IMR-90 (cell line): ENCODE data around the gene ETNK1. TPM values are rescaled to one million over a fixed set of nuclear protein-coding genes. Genes with fewer than 3 reads are reported as not detected.

Experiments
- ATAC-seq: fragments of 200-7000 bp; cut with Tn5 transposase; 2 replicates; pipeline ENCODE4 v1.9.1; 2020; ENCODE audit warnings: low read depth, mild to moderate bottlenecking, moderate library complexity
- BruUV-seq: library from RNA; stranded (reverse); fragments of 400-500 nt; replicated peaks from 2 replicates; lab custom pipeline; 2021; lab: Mats Ljungman, UMichigan
- CTCF ChIA-PET: fragments of 300-600 bp; formaldehyde crosslinking; extraction: SDS; loops from one replicate; lab custom pipeline; 2021; ENCODE audit warnings: antibody characterized with exemption; lab: Yijun Ruan, JAX
- POLR2A ChIA-PET: fragments of 300-600 bp; sonication (Branson Sonifier 250); formaldehyde crosslinking; loops from one replicate; lab custom pipeline; 2022; ENCODE audit warnings: antibody characterized with exemption; ENCODE audit not compliant: unreplicated experiment; lab: Charles Lee
- DNase-seq: peaks from one replicate; pipeline ENCODE4 v3.0.0; 2013
- H2AFZ ChIP-seq: replicated peaks from 2 replicates; pipeline ENCODE3; 2013; ENCODE audit warnings: low read length, mild to moderate bottlenecking; ENCODE audit not compliant: poor library complexity
- H2AK5ac ChIP-seq: 2 replicates; pipeline ENCODE4 v1.6.1; 2013; ENCODE audit warnings: low read depth, low read length, inconsistent platforms
- H2AK9ac ChIP-seq: replicated peaks from 2 replicates; pipeline ENCODE3; 2013; ENCODE audit warnings: mild to moderate bottlenecking, low read depth, low read length, moderate library complexity; ENCODE audit not compliant: poor library complexity
- H2BK120ac ChIP-seq: 2 replicates; pipeline ENCODE4 v1.6.1; 2013; ENCODE audit warnings: low read depth, low read length, inconsistent platforms
- H2BK15ac ChIP-seq: 3 replicates; pipeline ENCODE4 v1.6.1; 2013; ENCODE audit warnings: low read depth, low read length, inconsistent platforms
- H2BK20ac ChIP-seq: 2 replicates; pipeline ENCODE4 v1.6.1; 2013; ENCODE audit warnings: low read depth, mild to moderate bottlenecking, inconsistent platforms, low read length, moderate library complexity
- H2BK5ac ChIP-seq: 2 replicates; pipeline ENCODE4 v1.6.1; 2013; ENCODE audit warnings: mild to moderate bottlenecking, low read depth, low read length, inconsistent platforms; ENCODE audit not compliant: poor library complexity, severe bottlenecking
- H3K14ac ChIP-seq: replicated peaks from 2 replicates; pipeline ENCODE4 v1.6.1; 2013; ENCODE audit warnings: low read depth, low read length, inconsistent platforms
- H3K18ac ChIP-seq: 2 replicates; pipeline ENCODE4 v1.6.1; 2013; ENCODE audit warnings: low read depth, low read length, control low read depth
- H3K23ac ChIP-seq: 2 replicates; pipeline ENCODE4 v1.6.1; 2013; ENCODE audit warnings: low read depth, low read length, inconsistent platforms
- H3K27ac ChIP-seq: 2 replicates; pipeline ENCODE4 v1.5.1; 2013; ENCODE audit warnings: mild to moderate bottlenecking, control low read depth, low read length; ENCODE audit not compliant: insufficient read depth
- H3K27me3 ChIP-seq: 2 replicates; pipeline ENCODE4 v1.6.1; 2013; ENCODE audit warnings: low read length; ENCODE audit not compliant: control insufficient read depth, insufficient read depth
- H3K36me3 ChIP-seq: 2 replicates; pipeline ENCODE4 v1.6.1; 2013; ENCODE audit warnings: low read length, mixed read lengths; ENCODE audit not compliant: control insufficient read depth, insufficient read depth
- H3K4ac ChIP-seq: 2 replicates; pipeline ENCODE4 v1.6.1; 2013; ENCODE audit warnings: low read depth, low read length, inconsistent platforms
- H3K4me1 ChIP-seq: 2 replicates; pipeline ENCODE4 v1.6.1; 2013; ENCODE audit warnings: low read length, mixed read lengths; ENCODE audit not compliant: control insufficient read depth, insufficient read depth
- H3K4me2 ChIP-seq: 2 replicates; pipeline ENCODE4 v1.6.1; 2013; ENCODE audit warnings: low read depth, mild to moderate bottlenecking, control low read depth, low read length, moderate library complexity
- H3K4me3 ChIP-seq: 2 replicates; pipeline ENCODE4 v1.5.1; 2013; ENCODE audit warnings: low read depth, mild to moderate bottlenecking, control low read depth, low read length, moderate library complexity; ENCODE audit not compliant: insufficient read depth
- H3K56ac ChIP-seq: 2 replicates; pipeline ENCODE4 v1.6.1; 2013; ENCODE audit warnings: low read length, inconsistent platforms; ENCODE audit not compliant: insufficient read depth; ENCODE audit errors: extremely low read depth
- H3K79me1 ChIP-seq, 2 experiments: 2 replicates each; pipeline ENCODE4 v1.6.1; 2013; ENCODE audit warnings: low read length in 2 of 2, inconsistent platforms in 1 of 2, low read depth in 1 of 2
- H3K9ac ChIP-seq: 2 replicates; pipeline ENCODE4 v1.6.1; 2013; ENCODE audit warnings: low read depth, low read length, control low read depth
- H3K9me1 ChIP-seq: 2 replicates; pipeline ENCODE4 v1.6.1; 2013; ENCODE audit warnings: low read length, inconsistent platforms; ENCODE audit not compliant: insufficient read depth
- H3K9me3 ChIP-seq: 2 replicates; pipeline ENCODE4 v1.6.1; 2013; ENCODE audit warnings: low read length; ENCODE audit not compliant: control insufficient read depth, insufficient read depth
- H4K20me1 ChIP-seq: 2 replicates; pipeline ENCODE4 v1.6.1; 2013; ENCODE audit warnings: low read length, inconsistent platforms; ENCODE audit not compliant: insufficient read depth
- H4K5ac ChIP-seq: 2 replicates; pipeline ENCODE4 v1.6.1; 2013; ENCODE audit warnings: mild to moderate bottlenecking, low read depth, low read length, control low read depth
- H4K8ac ChIP-seq, 2 experiments: 2 replicates each; pipeline ENCODE4 v1.6.1; 2013; ENCODE audit warnings: low read depth in 2 of 2, low read length in 2 of 2, control low read depth in 1 of 2, inconsistent platforms in 1 of 2
- H4K91ac ChIP-seq: 2 replicates; pipeline ENCODE4 v1.6.1; 2013; ENCODE audit warnings: low read depth, low read length, inconsistent platforms; ENCODE audit not compliant: insufficient read depth
- NFE2L2 ChIP-seq: fragments of 150-350 bp; IDR thresholded peaks from 2 replicates; pipeline ENCODE4 v1.6.1; 2016; ENCODE audit warnings: low read depth, mild to moderate bottlenecking, low read length
- WGBS, 2 experiments: methylation state at CpG; one replicate each; pipeline versions ENCODE4 v1.1.5 to v1.1.7; 2013; ENCODE audit warnings: missing lambda C conversion rate in 2 of 2; ENCODE audit not compliant: insufficient read length in 1 of 2; ENCODE audit errors: extremely low coverage in 2 of 2; 5-methylcytosine and 5-hydroxymethylcytosine counted together
- dilution Hi-C: fragments of 300-500 bp; cut with HindIII; formaldehyde crosslinking; loops from one replicate; pipeline ENCODE4 v1.14.3; 2018; ENCODE audit warnings: low sequenced_read_pairs; ENCODE audit not compliant: unreplicated experiment
- in situ Hi-C: fragments of 300-500 bp; cut with MboI; formaldehyde crosslinking; loops from 3 replicates; pipeline ENCODE4 v1.14.3; 2019; ENCODE audit warnings: low sequenced_read_pairs, inconsistent platforms, mixed read lengths
- intact Hi-C: fragments of 100-400 bp; cut with micrococcal nuclease; formaldehyde crosslinking; loops from 2 replicates; pipeline ENCODE4 v1.10.0; 2022
- polyA plus RNA-seq, 3 experiments: library from polyadenylated mRNA; depleted of rRNA; stranded (reverse); fragments of >200 nt; gene quantifications; 2 replicates each; pipeline ENCODE4 v1.2.3, GENCODE V29; 2012; ENCODE audit warnings: low replicate concordance in 1 of 3
- total RNA-seq: library from RNA; depleted of rRNA; stranded (reverse); fragments of >200 nt; gene quantifications from 2 replicates; pipeline ENCODE4 v1.2.3, GENCODE V29; 2012
- TF ChIP-seq, protein P1 (sequence below): fragments of 150-350 bp; IDR thresholded peaks from 2 replicates; pipeline ENCODE4 v1.6.1; 2016; ENCODE audit warnings: low read depth, mild to moderate bottlenecking, low read length, moderate library complexity, borderline replicate concordance

ETNK1 gene
- total and polyA plus RNA-seq, 2 of the 4 experiments (the other 2 are of a cell fraction) = 12.8 to 33.3 TPM

DNA sequence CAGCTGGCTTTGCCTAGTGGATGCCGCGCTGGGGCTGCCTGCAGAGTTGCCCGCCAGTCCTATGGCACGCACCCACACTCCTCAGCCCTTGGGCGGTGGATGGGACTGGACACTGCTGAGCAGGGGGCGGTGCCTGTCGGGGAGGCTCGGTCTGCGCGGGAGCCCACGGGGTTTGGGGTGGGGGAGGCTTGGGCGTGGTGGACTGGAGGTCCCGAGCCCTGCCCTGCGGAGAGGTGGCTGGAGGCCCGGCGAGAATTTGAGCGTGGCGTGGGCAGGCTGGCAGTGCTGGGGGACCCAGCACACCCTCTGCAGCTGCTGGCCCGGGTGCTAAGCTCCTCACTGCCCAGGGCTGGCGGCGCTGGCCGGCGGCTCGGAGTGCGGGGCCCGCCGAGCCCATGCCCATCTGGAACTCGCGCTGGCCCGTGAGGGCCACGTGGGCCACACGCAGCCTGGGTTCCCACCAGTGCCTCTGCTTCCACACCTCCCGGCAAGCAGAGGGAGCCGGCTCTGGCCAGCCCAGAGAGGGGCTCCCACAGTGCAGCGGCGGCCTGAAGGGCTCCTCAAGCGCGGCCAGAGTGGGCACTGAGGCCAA, 68.1 kb downstream of the ETNK1 start:
- Histone ChIP-seq H4K5ac (no peak overlapping the region), H3K9ac (no peak overlapping the region), H3K27me3 (no peaks in the 10 kb centered on the region), H2BK20ac (no peak overlapping the region), H3K4me2 (no peak overlapping the region), H3K14ac (no peak overlapping the region), H2BK120ac (no peak overlapping the region), H3K27ac (no peak overlapping the region), H4K8ac (no peak overlapping the region), H2AFZ (no peak overlapping the region), H3K79me1 (no peaks in the 10 kb centered on the region; a peak in 1 of 4 replicates), H3K56ac (no peak overlapping the region), H2AK5ac (no peak overlapping the region), H4K20me1 (no peaks in the 10 kb centered on the region), H3K4me3 (no peak overlapping the region), H3K23ac (no peak overlapping the region), H3K9me3 (no peaks in the 10 kb centered on the region; the same call in 1 of the 2 replicates), H3K9me1 (no peaks in the 10 kb centered on the region), H3K4me1 (no peaks in the 10 kb centered on the region), H3K36me3 (peaks cover 3% of the 10 kb centered on the region; the same call in 1 of the 2 replicates), H2BK5ac (no peak overlapping the region), H3K18ac (no peak overlapping the region), H4K91ac (no peak overlapping the region), H2AK9ac (no peak overlapping the region), H3K4ac (no peak overlapping the region), H2BK15ac (no peak overlapping the region)
- 94% methylated on average over 20 of the region's 38 CpGs; no CpG with 5 or more reads in 1 of the 2 experiments for WGBS, 2 experiments
- CTCF ChIA-PET = interaction anchor here (0.5 kb wide), 1 partner anchor 238 kb away, joined by 3 read pairs; no protein-coding TSS in a partner anchor
- dilution Hi-C loops (no loop called here), intact Hi-C loops (no loop called here), in situ Hi-C loops (no loop called here)
- no peak for ATAC-seq
- no peak for DNase-seq
- POLR2A ChIA-PET = no interaction called here
- no peak for TF ChIP-seq NFE2L2
- TF ChIP-seq, protein P1, sequence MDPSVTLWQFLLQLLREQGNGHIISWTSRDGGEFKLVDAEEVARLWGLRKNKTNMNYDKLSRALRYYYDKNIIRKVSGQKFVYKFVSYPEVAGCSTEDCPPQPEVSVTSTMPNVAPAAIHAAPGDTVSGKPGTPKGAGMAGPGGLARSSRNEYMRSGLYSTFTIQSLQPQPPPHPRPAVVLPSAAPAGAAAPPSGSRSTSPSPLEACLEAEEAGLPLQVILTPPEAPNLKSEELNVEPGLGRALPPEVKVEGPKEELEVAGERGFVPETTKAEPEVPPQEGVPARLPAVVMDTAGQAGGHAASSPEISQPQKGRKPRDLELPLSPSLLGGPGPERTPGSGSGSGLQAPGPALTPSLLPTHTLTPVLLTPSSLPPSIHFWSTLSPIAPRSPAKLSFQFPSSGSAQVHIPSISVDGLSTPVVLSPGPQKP = no peak
- BruUV-seq = no TSS peak
